GM10248 (cell line): ENCODE data around the gene IL6.
"Not testable (repeated sequence)": the region's sequence is repeated elsewhere in the genome, so short reads cannot be mapped to it uniquely, and the experiment has no call there.

ENCODE experiments used
- CTCF ChIA-PET: fragments of 300-600 bp; sonication (Branson Sonifier 250); formaldehyde crosslinking; extraction: SDS; loops from one replicate; lab custom pipeline; 2021; ENCODE audit warnings: antibody characterized with exemption; lab: Yijun Ruan, JAX
- POLR2A ChIA-PET: fragments of 350-650 bp; sonication (Branson Sonifier 250); formaldehyde crosslinking; extraction: SDS; loops from one replicate; lab custom pipeline; 2020; ENCODE audit warnings: antibody characterized with exemption; lab: Yijun Ruan, JAX
- DNase-seq: peaks from one replicate; pipeline ENCODE4 v3.0.0; 2012; ENCODE audit errors: extremely low spot score
- CTCF ChIP-seq: IDR thresholded peaks from 2 replicates; pipeline ENCODE4 v1.5.1; 2012; ENCODE audit warnings: mild to moderate bottlenecking, low read depth; ENCODE audit errors: extremely low read depth, missing control alignments, control extremely low read depth

The IL6 gene

GRCh38 chr7:22704722-22705121 is 22.3 kb upstream of the IL6 start:
- CTCF ChIA-PET, POLR2A ChIA-PET: not testable (repeated sequence)

DNA sequence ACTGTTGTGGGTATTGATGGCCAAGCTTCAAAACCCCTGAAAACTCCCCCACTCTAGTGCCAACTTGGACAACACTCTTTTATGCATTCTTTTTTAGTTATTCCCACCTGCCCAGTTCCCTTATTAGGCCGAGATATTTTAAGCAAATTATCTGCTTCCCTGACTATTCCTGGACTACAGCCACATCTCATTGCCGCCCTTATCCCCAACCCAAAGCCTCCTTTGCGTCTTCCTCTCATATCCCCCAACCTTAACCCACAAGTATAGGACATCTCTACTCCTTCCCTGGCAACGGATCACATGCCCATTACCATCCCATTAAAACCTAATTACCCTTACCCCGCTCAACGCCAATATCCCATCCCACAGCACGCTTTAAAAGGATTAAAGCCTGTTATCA is 21.1 kb upstream of the IL6 start:
- DNase-seq, CTCF ChIA-PET, POLR2A ChIA-PET: not testable (repeated sequence)

More at GRCh38 chr7:22704722-22705121, 22.3 kb upstream of the IL6 start:
- DNase-seq, result not testable (repeated sequence)

DNA sequence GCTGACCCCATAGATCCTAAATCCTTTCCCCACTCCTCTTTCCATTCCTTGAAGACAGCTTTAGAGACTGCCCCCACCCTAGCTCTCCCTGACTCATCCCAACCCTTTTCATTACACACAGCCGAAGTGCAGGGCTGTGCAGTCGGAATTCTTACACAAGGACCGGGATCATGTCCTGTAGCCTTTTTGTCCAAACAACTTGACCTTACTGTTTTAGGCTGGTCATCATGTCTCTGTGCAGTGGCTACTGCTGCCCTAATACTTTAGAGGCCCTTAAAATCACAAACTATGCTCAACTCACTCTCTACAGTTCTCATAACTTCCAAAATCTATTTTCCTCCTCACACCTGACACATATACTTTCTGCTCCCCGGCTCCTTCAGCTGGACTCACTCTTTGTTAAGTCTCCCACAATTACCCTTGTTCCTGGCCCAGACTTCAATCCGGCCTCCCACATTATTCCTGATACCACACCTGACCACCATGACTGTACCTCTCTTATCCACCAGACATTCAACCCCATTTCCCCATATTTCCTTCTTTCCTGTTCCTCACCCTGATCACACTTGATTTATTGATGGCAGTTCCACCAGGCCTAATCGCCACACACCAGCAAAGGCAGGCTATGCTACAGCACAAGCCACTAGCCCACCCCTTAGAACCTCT is 19.8 kb upstream of the IL6 start:
- DNase-seq, POLR2A ChIA-PET, CTCF ChIA-PET: not testable (repeated sequence)

GRCh38 chr7:22708214-22708613 is 18.8 kb upstream of the IL6 start:
- CTCF ChIA-PET, DNase-seq: not testable (repeated sequence)
- POLR2A ChIA-PET, result interaction anchor here (0.6 kb wide), 1 partner anchor 281 kb away, joined by 5 read pairs; no protein-coding TSS in a partner anchor

DNA sequence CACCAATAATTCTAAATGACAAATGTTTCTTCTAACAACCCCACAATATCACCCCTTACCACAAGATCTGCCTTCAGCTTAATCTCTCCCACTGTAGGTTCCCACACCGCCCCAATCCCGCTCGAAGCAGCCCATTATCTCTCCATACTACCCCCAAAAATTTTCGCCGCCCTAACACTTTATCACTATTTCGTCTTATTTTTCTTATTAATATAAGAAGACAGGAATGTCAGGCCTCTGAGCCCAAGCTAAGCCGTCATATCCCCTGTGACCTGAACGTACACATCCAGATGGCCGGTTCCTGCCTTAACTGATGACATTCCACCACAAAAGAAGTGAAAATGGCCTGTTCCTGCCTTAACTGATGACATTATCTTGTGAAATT is 18.3 kb upstream of the IL6 start:
- POLR2A ChIA-PET, DNase-seq: not testable (repeated sequence)
- CTCF ChIA-PET, result interaction anchor here (1.7 to 7.1 kb wide), 2 partner anchors 10 to 17 kb away, joined by 4 to 68 read pairs; partner anchors contain the start of gene IL6

GRCh38 chr7:22709062-22709829 is 17.8 kb upstream of the IL6 start:
- DNase-seq, POLR2A ChIA-PET: not testable (repeated sequence)
- CTCF ChIA-PET, result interaction anchor here (1.7 to 7.1 kb wide), 2 partner anchors 11 to 16 kb away, joined by 4 to 68 read pairs; partner anchors contain the start of gene IL6

- TF ChIP-seq CTCF, result no peak
- CTCF ChIA-PET, result interaction anchor here (1.7 to 7.1 kb wide), 2 partner anchors 11 to 16 kb away, joined by 4 to 68 read pairs; partner anchors contain the start of gene IL6
- DNase-seq, result no peak
- POLR2A ChIA-PET, result no interaction called here
Observed at GRCh38 chr7:22709857-22710256, 17.1 kb upstream of the IL6 start.

DNA sequence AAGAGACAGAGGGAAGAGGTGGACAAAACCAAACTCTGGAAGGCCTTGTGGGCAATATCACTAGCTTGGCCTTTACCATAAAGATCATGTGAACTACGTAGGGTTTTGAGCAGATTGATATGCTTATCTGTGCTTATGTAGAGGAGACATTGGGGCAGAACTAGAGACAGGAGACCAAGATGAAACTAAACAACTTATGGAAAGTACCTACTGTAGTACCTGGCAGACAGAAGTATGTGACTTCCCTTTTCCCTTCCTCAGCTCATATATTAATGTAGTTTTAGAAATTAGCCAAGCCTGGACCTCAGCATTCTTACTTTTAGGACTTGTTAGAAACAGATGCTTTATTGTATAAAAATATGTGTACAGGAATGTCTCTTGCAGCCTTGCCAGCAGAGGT is 14.0 kb upstream of the IL6 start:
- DNase-seq, result no peak
- no peak for TF ChIP-seq CTCF
- POLR2A ChIA-PET, result no interaction called here
- CTCF ChIA-PET, result interaction anchor here (0.9 to 7.1 kb wide), 3 partner anchors 12 to 69 kb away, joined by 3 to 68 read pairs (median 3); partner anchors contain the start of gene IL6

- ChIA-PET CTCF (interaction anchor here (0.9 to 7.1 kb wide), 3 partner anchors 12 to 69 kb away, joined by 3 to 68 read pairs (median 3); partner anchors contain the start of gene IL6), POLR2A (no interaction called here)
- no peak for TF ChIP-seq CTCF
- no peak for DNase-seq
Observed at GRCh38 chr7:22713463-22713862, 13.5 kb upstream of the IL6 start.
